ENCODE results near the gene HSP90B1.

HSP90B1 gene

DNA sequence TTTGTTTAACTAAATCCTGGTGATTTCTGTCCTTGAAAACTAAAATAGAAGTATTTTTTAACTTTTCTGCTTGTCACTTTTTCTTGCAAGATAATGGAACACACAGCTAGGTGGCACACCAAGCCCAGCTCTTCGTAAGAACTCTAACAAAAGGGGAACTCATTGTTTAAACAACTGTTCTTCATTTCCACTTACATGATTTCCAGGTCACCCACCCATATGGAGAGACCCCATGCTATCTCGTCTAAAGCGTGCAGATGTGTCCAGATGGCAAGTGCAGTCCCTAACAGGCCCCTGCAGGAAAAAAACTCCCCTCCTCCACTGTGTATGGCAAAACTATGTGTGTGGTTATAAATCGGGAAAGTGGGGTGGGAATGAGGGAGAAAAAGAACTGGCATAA, 45.9 kb upstream of the HSP90B1 start:
- Histone ChIP-seq H2BK120ac (ENCODE audit: insufficient read depth, low read length, poor library complexity) (no peak overlapping the region), H3K23ac (ENCODE audit: low read length) (no peak overlapping the region), H2AFZ (ENCODE audit: insufficient read depth, low read length, poor library complexity) (no peak overlapping the region), H3K4me1 (ENCODE audit: control insufficient read depth in 1 of 2, insufficient read depth in 2 of 2, low read length in 2 of 2) (no peaks in the 10 kb centered on the region), H2BK12ac (ENCODE audit: low read length) (no peak overlapping the region), H4K12ac (ENCODE audit: low read depth, low read length) (no peak overlapping the region), H3K4me2 (ENCODE audit: low read length) (no peak overlapping the region), H3K9ac (ENCODE audit: low read length) (no peak overlapping the region), H3K14ac (ENCODE audit: low read length) (no peak overlapping the region), H3K36me3 (ENCODE audit: control insufficient read depth in 1 of 2, insufficient read depth in 2 of 2, low read length in 2 of 2) (no peaks in the 10 kb centered on the region), H3K4ac (ENCODE audit: low read depth, low read length) (no peak overlapping the region), H3K18ac (ENCODE audit: low read length) (no peak overlapping the region), H3K79me1 (ENCODE audit: low read length) (no peaks in the 10 kb centered on the region), H3K27ac (ENCODE audit: low read depth, low read length) (no peak overlapping the region), H4K91ac (ENCODE audit: low read depth, low read length) (no peak overlapping the region), H3K4me3 (ENCODE audit: low read depth, low read length) (no peak overlapping the region), H3K79me2 (ENCODE audit: control insufficient read depth, insufficient read depth, low read length, poor library complexity) (no peaks in the 10 kb centered on the region), H4K8ac (ENCODE audit: low read depth, low read length) (no peak overlapping the region), H2AK5ac (ENCODE audit: low read length) (no peak overlapping the region), H3K9me3 (ENCODE audit: insufficient read depth, low read depth, low read length) (no peaks in the 10 kb centered on the region), H2BK5ac (ENCODE audit: low read depth, low read length, poor library complexity) (no peak overlapping the region), H3K27me3 (ENCODE audit: insufficient read depth, low read length) (no peaks in the 10 kb centered on the region)
- peak in 1 of 2 donors; percentile 34 for DNase-seq
- WGBS (ENCODE audit: extremely low coverage, insufficient coverage, insufficient read length): no CpG with 5 or more reads among the region's 4 CpGs

DNA sequence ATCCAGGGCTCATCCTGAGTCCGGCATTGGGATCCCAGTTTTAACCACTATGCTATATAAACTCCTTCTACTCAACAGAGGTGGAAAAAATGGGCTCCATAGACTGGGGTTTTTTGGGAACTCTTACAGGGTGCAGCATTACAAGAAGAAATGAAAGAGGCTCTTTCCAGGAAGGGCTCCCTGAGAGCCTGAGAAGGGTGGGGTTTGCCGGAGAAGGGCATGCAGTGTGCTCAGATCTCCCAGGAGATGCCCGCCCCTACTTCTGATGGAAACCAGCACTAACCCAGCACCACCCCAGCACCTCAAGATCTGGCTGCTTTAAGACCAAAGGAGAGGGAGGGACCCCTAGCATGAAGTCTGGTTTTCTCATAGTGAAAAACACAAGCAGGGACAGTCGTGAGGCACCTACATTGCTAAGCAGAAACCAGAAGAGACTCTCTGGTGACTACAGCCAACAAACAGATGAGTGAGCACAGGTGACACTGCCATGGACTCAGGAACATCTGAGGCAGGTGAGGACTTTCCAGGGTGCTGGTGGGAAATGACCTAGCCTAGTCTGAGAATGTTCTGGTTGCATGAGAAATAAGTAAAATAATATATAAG, 43.9 kb upstream of the HSP90B1 start:
- Histone ChIP-seq H3K27ac (ENCODE audit: low read depth, low read length) (no peak overlapping the region), H2AFZ (ENCODE audit: insufficient read depth, low read length, poor library complexity) (no peak overlapping the region), H3K36me3 (ENCODE audit: control insufficient read depth in 1 of 2, insufficient read depth in 2 of 2, low read length in 2 of 2) (no peaks in the 10 kb centered on the region), H3K4me3 (ENCODE audit: low read depth, low read length) (no peak overlapping the region), H3K79me2 (ENCODE audit: control insufficient read depth, insufficient read depth, low read length, poor library complexity) (no peaks in the 10 kb centered on the region), H3K27me3 (ENCODE audit: insufficient read depth, low read length) (no peaks in the 10 kb centered on the region), H4K91ac (ENCODE audit: low read depth, low read length) (no peak overlapping the region), H2AK5ac (ENCODE audit: low read length) (no peak overlapping the region), H2BK5ac (ENCODE audit: low read depth, low read length, poor library complexity) (no peak overlapping the region), H3K9ac (ENCODE audit: low read length) (no peak overlapping the region), H3K23ac (ENCODE audit: low read length) (no peak overlapping the region), H3K9me3 (ENCODE audit: insufficient read depth, low read depth, low read length) (no peaks in the 10 kb centered on the region), H2BK120ac (ENCODE audit: insufficient read depth, low read length, poor library complexity) (no peak overlapping the region), H2BK12ac (ENCODE audit: low read length) (no peak overlapping the region), H3K18ac (ENCODE audit: low read length) (no peak overlapping the region), H3K4me1 (ENCODE audit: control insufficient read depth in 1 of 2, insufficient read depth in 2 of 2, low read length in 2 of 2) (no peaks in the 10 kb centered on the region), H4K8ac (ENCODE audit: low read depth, low read length) (no peak overlapping the region), H3K14ac (ENCODE audit: low read length) (no peak overlapping the region), H3K79me1 (ENCODE audit: low read length) (no peaks in the 10 kb centered on the region), H3K4ac (ENCODE audit: low read depth, low read length) (no peak overlapping the region), H3K4me2 (ENCODE audit: low read length) (no peak overlapping the region), H4K12ac (ENCODE audit: low read depth, low read length) (no peak overlapping the region)
- DNase-seq: no peak
- WGBS (ENCODE audit: extremely low coverage, insufficient coverage, insufficient read length): no CpG with 5 or more reads among the region's 4 CpGs

GRCh38 chr12:103887738-103888137, 42.5 kb upstream of the HSP90B1 start:
- H3K79me2 ChIP-seq (ENCODE audit: control insufficient read depth, insufficient read depth, low read length, poor library complexity): no peaks in the 10 kb centered on the region
- no peak overlapping the region for H3K4me3 ChIP-seq (ENCODE audit: low read depth, low read length)
- H3K23ac ChIP-seq (ENCODE audit: low read length): no peak overlapping the region
- no peak overlapping the region for H2AFZ ChIP-seq (ENCODE audit: insufficient read depth, low read length, poor library complexity)
- no peak overlapping the region for H3K27ac ChIP-seq (ENCODE audit: low read depth, low read length)
- no peak overlapping the region for H3K18ac ChIP-seq (ENCODE audit: low read length)
- H4K12ac ChIP-seq (ENCODE audit: low read depth, low read length): no peak overlapping the region
- H3K9ac ChIP-seq (ENCODE audit: low read length): no peak overlapping the region
- no peak for DNase-seq
- H3K79me1 ChIP-seq (ENCODE audit: low read length): no peaks in the 10 kb centered on the region
- H2AK5ac ChIP-seq (ENCODE audit: low read length): no peak overlapping the region
- H2BK12ac ChIP-seq (ENCODE audit: low read length): no peak overlapping the region
- no peaks in the 10 kb centered on the region for H3K9me3 ChIP-seq (ENCODE audit: insufficient read depth, low read depth, low read length)
- H2BK5ac ChIP-seq (ENCODE audit: low read depth, low read length, poor library complexity): no peak overlapping the region
- no peak overlapping the region for H3K4me2 ChIP-seq (ENCODE audit: low read length)
- no CpG with 5 or more reads among the region's 1 CpG for WGBS (ENCODE audit: extremely low coverage, insufficient coverage, insufficient read length)
- H2BK120ac ChIP-seq (ENCODE audit: insufficient read depth, low read length, poor library complexity): no peak overlapping the region
- H3K36me3 ChIP-seq (ENCODE audit: control insufficient read depth in 1 of 2, insufficient read depth in 2 of 2, low read length in 2 of 2): no peaks in the 10 kb centered on the region
- no peaks in the 10 kb centered on the region for H3K27me3 ChIP-seq (ENCODE audit: insufficient read depth, low read length)
- no peak overlapping the region for H4K91ac ChIP-seq (ENCODE audit: low read depth, low read length)
- no peak overlapping the region for H3K4ac ChIP-seq (ENCODE audit: low read depth, low read length)
- H3K14ac ChIP-seq (ENCODE audit: low read length): no peak overlapping the region
- H3K4me1 ChIP-seq (ENCODE audit: control insufficient read depth in 1 of 2, insufficient read depth in 2 of 2, low read length in 2 of 2): no peaks in the 10 kb centered on the region
- H4K8ac ChIP-seq (ENCODE audit: low read depth, low read length): no peak overlapping the region

GRCh38 chr12:103897316-103897715, 32.9 kb upstream of the HSP90B1 start:
- Histone ChIP-seq H4K12ac (ENCODE audit: low read depth, low read length) (no peak overlapping the region), H3K27me3 (ENCODE audit: insufficient read depth, low read length) (no peaks in the 10 kb centered on the region), H3K18ac (ENCODE audit: low read length) (no peak overlapping the region), H2BK120ac (ENCODE audit: insufficient read depth, low read length, poor library complexity) (no peak overlapping the region), H3K36me3 (ENCODE audit: control insufficient read depth in 1 of 2, insufficient read depth in 2 of 2, low read length in 2 of 2) (no peaks in the 10 kb centered on the region), H3K4me1 (ENCODE audit: control insufficient read depth in 1 of 2, insufficient read depth in 2 of 2, low read length in 2 of 2) (no peaks in the 10 kb centered on the region), H2BK5ac (ENCODE audit: low read depth, low read length, poor library complexity) (no peak overlapping the region), H3K79me1 (ENCODE audit: low read length) (no peaks in the 10 kb centered on the region), H3K4ac (ENCODE audit: low read depth, low read length) (no peak overlapping the region), H3K4me3 (ENCODE audit: low read depth, low read length) (no peak overlapping the region), H4K8ac (ENCODE audit: low read depth, low read length) (no peak overlapping the region), H2AK5ac (ENCODE audit: low read length) (no peak overlapping the region), H3K9me3 (ENCODE audit: insufficient read depth, low read depth, low read length) (no peaks in the 10 kb centered on the region), H3K14ac (ENCODE audit: low read length) (no peak overlapping the region), H2AFZ (ENCODE audit: insufficient read depth, low read length, poor library complexity) (no peak overlapping the region), H3K4me2 (ENCODE audit: low read length) (no peak overlapping the region), H4K91ac (ENCODE audit: low read depth, low read length) (no peak overlapping the region), H3K9ac (ENCODE audit: low read length) (no peak overlapping the region), H3K23ac (ENCODE audit: low read length) (no peak overlapping the region), H2BK12ac (ENCODE audit: low read length) (no peak overlapping the region), H3K79me2 (ENCODE audit: control insufficient read depth, insufficient read depth, low read length, poor library complexity) (no peaks in the 10 kb centered on the region), H3K27ac (ENCODE audit: low read depth, low read length) (no peak overlapping the region)
- no peak for DNase-seq
- WGBS (ENCODE audit: extremely low coverage, insufficient coverage, insufficient read length): no CpG with 5 or more reads among the region's 3 CpGs

Measured in trophoblast cell (in vitro differentiated cells and primary cell).